GM12892 (cell line): ENCODE results near the gene CASTOR2.
"Not testable (repeated sequence)": the region's sequence is repeated elsewhere in the genome, so short reads cannot be mapped to it uniquely, and the experiment has no call there.

Source experiments
- DNase-seq: peaks from one replicate; pipeline ENCODE4 v3.0.0; 2011; ENCODE audit not compliant: insufficient read length
- FAIRE-seq: peaks from 2 replicates; lab custom pipeline; 2011; peaks lifted over from hg19 to GRCh38; lab: Jason Lieb, UNC
- POLR2A ChIP-seq: IDR thresholded peaks from 2 replicates; pipeline ENCODE4 v1.6.1; 2011; ENCODE audit warnings: low read depth, low read length, control low read depth
- POLR2AphosphoS5 ChIP-seq: IDR thresholded peaks from 2 replicates; pipeline ENCODE4 v1.6.1; 2011; ENCODE audit warnings: low read depth, low read length, control low read depth
- TAF1 ChIP-seq: IDR thresholded peaks from 2 replicates; pipeline ENCODE4 v1.6.1; 2011; ENCODE audit warnings: low read depth, mild to moderate bottlenecking, control low read depth, low read length, borderline replicate concordance

CASTOR2 gene

DNA sequence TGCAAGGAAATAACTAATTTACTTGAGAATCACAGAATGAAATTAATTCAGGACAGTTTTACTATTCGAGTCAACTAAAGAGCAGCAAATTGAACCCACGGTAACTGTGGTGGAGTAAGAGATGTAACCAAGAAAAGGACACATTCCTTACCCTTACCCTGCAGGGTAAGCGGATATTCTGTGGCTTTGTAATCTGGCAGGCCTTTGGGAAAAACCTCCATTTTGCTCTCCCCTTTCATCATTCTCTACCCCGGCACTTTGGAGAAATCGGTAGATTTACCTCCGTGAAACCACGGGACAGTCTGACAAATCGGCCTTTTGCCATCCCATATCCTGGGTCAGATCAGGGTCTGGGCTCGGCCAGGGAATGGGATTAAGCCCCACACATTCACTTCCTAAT is 90.7 kb downstream of the CASTOR2 start:
- no peak for TF ChIP-seq TAF1
- no peak for TF ChIP-seq POLR2AphosphoS5
- TF ChIP-seq POLR2A, result no peak

GRCh38 chr7:75055830-75056772 is 91.6 kb downstream of the CASTOR2 start:
- FAIRE-seq (no peak), DNase-seq (no peak)
- no peak for TF ChIP-seq POLR2A

More for the DNA sequence above, 90.7 kb downstream of the CASTOR2 start:
- no peak for FAIRE-seq
- DNase-seq, result no peak

DNA sequence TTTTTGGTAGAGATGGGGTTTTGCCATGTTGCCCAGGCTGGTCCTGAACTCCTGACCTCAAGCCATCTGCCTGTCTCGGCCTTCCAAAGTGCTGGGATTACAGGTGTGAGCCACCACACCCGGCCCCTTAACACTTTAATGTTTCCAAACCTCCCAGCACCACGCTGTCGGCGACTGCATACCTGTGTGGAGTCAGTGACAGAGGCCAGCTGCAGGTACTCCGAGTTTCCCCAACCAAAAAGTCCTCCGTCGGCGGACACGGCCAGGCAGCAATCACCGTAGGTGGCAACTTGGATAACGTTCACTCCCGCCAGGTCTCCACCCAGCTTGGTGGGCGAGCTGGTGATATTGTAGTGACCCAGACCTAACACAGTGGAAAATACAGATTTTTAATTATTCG is 93.9 kb downstream of the CASTOR2 start:
- no peak for FAIRE-seq
- DNase-seq, result no peak
- no peak for TF ChIP-seq TAF1
- no peak for TF ChIP-seq POLR2A
- no peak for TF ChIP-seq POLR2AphosphoS5

DNA sequence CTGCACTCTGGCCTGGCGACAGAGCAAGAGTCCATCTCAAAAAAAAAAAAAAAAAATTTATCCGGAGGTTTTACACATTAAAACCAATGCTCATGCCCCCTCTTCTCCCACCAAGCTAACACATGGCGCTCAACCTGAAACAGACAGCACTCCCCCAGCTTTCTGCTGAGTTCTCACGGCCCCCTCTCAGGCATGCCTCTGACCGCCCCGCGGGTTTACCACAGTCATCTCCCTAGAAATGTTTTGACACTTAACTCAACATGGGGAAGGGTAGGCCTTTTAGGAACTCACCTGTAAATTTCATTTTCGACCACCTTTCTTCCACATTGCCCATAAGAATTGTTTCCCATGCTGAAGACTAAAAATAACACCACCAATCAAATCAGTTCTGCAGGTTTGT is 99.8 kb downstream of the CASTOR2 start:
- TF ChIP-seq POLR2A (no peak), TAF1 (no peak), POLR2AphosphoS5 (no peak)
- no peak for FAIRE-seq

GRCh38 chr7:75064801-75065200 is 100.3 kb downstream of the CASTOR2 start:
- TF ChIP-seq POLR2A (no peak), TAF1 (no peak), POLR2AphosphoS5 (no peak)
- FAIRE-seq, result no peak
- DNase-seq, result no peak

More for the DNA sequence above, 99.8 kb downstream of the CASTOR2 start:
- DNase-seq, result no peak

- FAIRE-seq (no peak), DNase-seq (no peak)
- TF ChIP-seq POLR2AphosphoS5 (no peak), TAF1 (no peak), POLR2A (no peak)
Measured at GRCh38 chr7:75066521-75066920, 102.0 kb downstream of the CASTOR2 start.

- TF ChIP-seq POLR2AphosphoS5, result no peak
- TF ChIP-seq POLR2A, result no peak
- no peak for FAIRE-seq
- no peak for DNase-seq
Measured at GRCh38 chr7:75072981-75073283, 108.4 kb downstream of the CASTOR2 start.

DNA sequence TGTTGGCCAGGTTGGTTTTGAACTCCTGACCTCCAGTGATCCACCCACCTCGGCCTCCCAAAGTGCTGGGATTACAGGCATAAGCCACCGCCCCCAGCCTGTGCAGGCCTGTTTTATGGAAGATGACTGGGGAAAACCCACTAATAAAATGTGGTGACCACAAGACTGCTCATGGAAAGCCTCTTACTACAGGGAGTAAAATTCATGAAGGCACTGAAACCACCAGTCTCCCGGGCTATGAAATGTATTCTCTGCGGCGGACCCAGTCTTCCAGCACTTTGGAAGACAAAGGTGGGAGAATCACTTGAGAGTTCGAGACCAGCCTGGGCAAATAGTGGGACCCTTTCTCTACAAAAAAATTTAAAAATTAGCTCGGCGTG is 109.7 kb downstream of the CASTOR2 start:
- FAIRE-seq, result not testable (repeated sequence)

More for the DNA sequence above, 109.7 kb downstream of the CASTOR2 start:
- DNase-seq, result not testable (repeated sequence)
